HUES6 (cell line): Measurements from ENCODE around the gene PLXNA4.

Experiments used
- H3K27ac ChIP-seq: 2 replicates; pipeline ENCODE4 v1.7.0; 2013; ENCODE audit warnings: low read depth, mild to moderate bottlenecking, low read length, inconsistent platforms
- H3K27me3 ChIP-seq: 2 replicates; pipeline ENCODE4 v1.6.1; 2013; ENCODE audit warnings: low read length; ENCODE audit not compliant: control insufficient read depth, insufficient read depth
- H3K36me3 ChIP-seq: 2 replicates; pipeline ENCODE4 v1.6.1; 2013; ENCODE audit warnings: low read length; ENCODE audit not compliant: control insufficient read depth, insufficient read depth
- H3K4me1 ChIP-seq: 2 replicates; pipeline ENCODE4 v1.6.1; 2013; ENCODE audit warnings: low read length; ENCODE audit not compliant: control insufficient read depth, insufficient read depth
- H3K4me3 ChIP-seq: 2 replicates; pipeline ENCODE4 v1.5.1; 2013; ENCODE audit warnings: low read depth, low read length
- H3K9ac ChIP-seq: one replicate; pipeline ENCODE4 v1.6.1; 2013; ENCODE audit warnings: mild to moderate bottlenecking, low read length
- H3K9me3 ChIP-seq: 2 replicates; pipeline ENCODE4 v1.6.1; 2013; ENCODE audit warnings: low read depth, low read length; ENCODE audit not compliant: control insufficient read depth, insufficient read depth

Gene PLXNA4

DNA sequence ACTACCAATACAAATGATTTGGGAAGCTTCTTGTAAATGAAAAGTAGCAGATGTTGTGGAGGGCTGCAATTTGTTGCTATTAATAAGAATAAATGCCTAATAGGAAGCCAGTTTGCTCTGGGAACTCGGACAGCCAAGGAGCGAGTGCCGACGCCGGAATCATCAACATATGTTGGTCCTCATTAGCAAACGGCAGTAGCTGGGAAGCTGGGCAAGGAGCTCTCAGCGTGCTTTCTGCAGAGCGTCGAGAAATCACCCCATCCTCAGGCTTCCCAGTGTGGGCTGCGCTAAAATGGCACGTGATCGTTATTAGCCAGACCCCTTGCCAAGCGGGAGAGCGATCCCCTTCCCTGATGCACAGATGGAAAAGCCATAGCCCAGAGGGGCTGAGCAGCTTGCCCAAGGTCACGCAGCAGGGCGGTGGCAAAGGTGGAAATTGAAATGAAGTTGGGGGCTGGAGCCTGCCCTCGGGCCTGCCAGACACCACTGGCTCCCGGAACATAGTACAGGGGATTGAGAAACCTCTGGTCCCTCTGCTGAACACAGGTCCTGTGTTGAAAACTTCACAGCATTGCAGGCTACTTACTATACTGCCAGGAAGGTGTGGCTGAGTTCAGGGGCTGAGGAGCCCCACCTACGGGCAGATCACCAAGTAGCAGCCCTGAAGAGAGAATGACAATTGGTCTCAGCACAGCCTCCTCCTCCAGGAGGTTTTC is 326.9 kb downstream of the PLXNA4 start:
- Histone ChIP-seq H3K27ac (no peak overlapping the region), H3K4me1 (peaks cover 19% of the 10 kb centered on the region), H3K4me3 (no peak overlapping the region), H3K36me3 (no peaks in the 10 kb centered on the region), H3K9ac (no peak overlapping the region), H3K27me3 (no peaks in the 10 kb centered on the region), H3K9me3 (peaks cover 10% of the 10 kb centered on the region)

DNA sequence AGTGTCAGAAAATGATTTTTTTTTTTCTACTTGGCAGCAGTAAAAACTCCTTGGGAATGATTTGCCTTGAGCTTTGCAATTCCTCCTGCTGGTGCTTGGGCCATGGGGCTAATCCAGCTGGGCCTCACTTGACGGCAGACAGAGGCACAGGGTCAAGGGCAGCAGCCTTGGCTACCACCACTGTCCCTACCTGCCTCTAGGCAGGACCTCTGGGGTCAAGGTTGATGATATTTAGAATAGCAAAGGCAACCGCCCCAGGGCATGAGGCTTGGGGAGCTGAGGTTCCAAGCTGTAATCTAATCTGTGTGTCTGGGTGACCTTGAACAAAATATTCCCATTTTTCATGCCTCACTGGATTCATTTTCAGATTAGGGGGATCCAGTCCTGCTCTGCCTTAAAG is 327.4 kb downstream of the PLXNA4 start:
- no peak overlapping the region for H3K4me3 ChIP-seq
- no peaks in the 10 kb centered on the region for H3K36me3 ChIP-seq
- peaks cover 19% of the 10 kb centered on the region for H3K4me1 ChIP-seq
- H3K9ac ChIP-seq = no peak overlapping the region
- H3K9me3 ChIP-seq = peaks cover 10% of the 10 kb centered on the region
- no peak overlapping the region for H3K27ac ChIP-seq
- no peaks in the 10 kb centered on the region for H3K27me3 ChIP-seq

DNA sequence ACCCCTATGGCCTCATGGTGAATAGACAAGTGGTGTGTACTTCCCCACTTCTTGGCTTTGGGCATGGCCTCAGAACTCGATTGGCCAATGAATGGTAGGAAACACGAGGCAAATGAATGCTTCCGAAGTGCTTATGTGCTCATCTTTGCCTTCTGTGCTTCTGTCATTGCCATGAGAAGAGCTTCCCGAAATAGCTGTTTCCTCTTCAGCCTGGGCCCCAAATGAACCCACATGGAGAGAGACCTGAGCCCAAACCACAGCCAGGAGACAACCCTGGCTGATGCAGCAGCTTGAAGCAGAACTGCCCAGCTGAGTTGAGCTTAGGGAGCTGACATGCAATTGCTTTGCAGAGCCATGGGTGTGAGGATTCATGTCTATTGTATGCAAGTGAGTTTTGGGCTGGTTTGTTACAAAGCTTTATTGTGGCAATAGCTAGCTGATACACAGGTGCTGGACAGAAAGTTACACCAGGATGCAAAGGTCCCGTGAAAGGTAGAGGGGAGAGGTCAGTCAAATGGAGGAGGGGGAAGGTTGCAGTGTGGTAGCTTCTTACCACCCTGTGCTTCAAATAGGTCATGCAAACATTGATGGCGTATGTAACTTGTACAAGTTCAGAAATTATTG is 328.2 kb downstream of the PLXNA4 start:
- peaks cover 19% of the 10 kb centered on the region for H3K4me1 ChIP-seq
- no peak overlapping the region for H3K27ac ChIP-seq
- peaks cover 10% of the 10 kb centered on the region for H3K9me3 ChIP-seq
- H3K36me3 ChIP-seq = no peaks in the 10 kb centered on the region
- no peak overlapping the region for H3K4me3 ChIP-seq
- H3K27me3 ChIP-seq = no peaks in the 10 kb centered on the region
- no peak overlapping the region for H3K9ac ChIP-seq

DNA sequence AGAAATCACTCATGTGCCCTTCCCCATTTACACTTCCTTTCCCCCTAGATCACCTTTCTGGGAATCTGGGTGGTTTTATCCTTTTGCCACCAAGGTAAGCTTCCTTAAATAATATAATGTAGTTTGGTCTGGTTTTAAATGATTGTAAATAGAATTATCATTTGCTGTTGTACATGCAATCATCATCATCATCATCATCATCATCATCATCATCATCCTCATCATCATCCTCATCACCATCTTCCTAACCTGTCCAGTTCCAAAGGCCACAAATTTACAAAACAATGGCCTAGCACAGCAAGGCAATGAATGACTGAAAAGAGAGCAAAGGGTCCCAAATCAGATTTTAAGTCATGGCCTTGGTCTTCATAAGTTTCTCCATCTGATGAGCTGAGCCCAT is 329.7 kb downstream of the PLXNA4 start:
- H3K27ac ChIP-seq = no peak overlapping the region
- no peaks in the 10 kb centered on the region for H3K27me3 ChIP-seq
- H3K9me3 ChIP-seq = peaks cover 10% of the 10 kb centered on the region
- peaks cover 18% of the 10 kb centered on the region for H3K4me1 ChIP-seq
- no peak overlapping the region for H3K4me3 ChIP-seq
- H3K9ac ChIP-seq = no peak overlapping the region
- H3K36me3 ChIP-seq = no peaks in the 10 kb centered on the region

DNA sequence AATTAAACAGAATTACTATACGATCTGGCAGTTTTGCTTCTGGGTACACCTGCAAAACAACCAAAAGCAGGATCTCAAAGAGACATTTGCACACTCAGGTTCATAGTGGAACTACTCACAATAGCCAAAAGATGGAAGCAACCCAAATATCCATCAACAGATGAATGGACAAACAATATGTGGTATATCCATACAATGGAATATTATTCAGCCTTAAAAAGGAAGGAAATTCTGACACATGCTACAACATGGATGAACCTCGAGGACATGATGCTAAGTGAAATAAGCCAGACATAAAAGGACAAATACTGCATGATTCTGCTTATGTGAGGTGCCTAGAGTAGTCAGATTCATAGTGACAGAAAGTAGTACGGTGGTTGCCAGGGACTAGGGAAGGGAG is 330.7 kb downstream of the PLXNA4 start:
- H3K36me3 ChIP-seq = no peaks in the 10 kb centered on the region
- no peaks in the 10 kb centered on the region for H3K27me3 ChIP-seq
- no peak overlapping the region for H3K27ac ChIP-seq
- no peak overlapping the region for H3K4me3 ChIP-seq
- peaks cover 7% of the 10 kb centered on the region for H3K4me1 ChIP-seq
- H3K9me3 ChIP-seq = peaks cover 10% of the 10 kb centered on the region
- no peak overlapping the region for H3K9ac ChIP-seq

DNA sequence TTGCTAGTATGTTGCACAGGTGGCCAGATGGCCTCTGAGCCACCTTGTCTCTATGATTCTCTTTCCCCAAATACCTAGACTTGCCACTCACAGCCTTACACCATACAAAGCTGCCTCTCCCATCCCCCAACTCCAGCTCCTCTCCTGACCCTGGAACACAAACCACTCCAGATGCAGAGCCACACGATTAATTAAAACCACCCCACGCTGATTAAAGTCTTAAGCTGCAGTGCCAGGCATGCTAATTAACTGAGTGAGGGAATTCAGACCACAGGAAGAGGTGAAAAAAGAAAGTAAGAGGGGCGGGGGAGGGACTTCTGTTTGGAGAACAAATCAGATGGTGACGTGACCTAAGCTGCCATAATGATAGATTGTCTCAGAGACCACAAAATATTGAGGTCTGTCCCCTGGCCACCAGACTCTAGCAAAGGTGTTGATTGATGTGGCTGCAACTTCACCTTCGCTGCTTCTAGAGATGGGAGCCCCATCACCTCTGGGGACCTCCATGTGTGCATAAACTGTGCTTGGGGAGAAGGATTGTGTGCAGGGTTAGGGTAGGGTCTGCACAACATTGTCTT is 331.3 kb downstream of the PLXNA4 start:
- no peak overlapping the region for H3K4me3 ChIP-seq
- H3K9me3 ChIP-seq = peaks cover 10% of the 10 kb centered on the region
- H3K4me1 ChIP-seq = peaks cover 2% of the 10 kb centered on the region
- no peaks in the 10 kb centered on the region for H3K36me3 ChIP-seq
- no peak overlapping the region for H3K27ac ChIP-seq
- no peaks in the 10 kb centered on the region for H3K27me3 ChIP-seq
- no peak overlapping the region for H3K9ac ChIP-seq

DNA sequence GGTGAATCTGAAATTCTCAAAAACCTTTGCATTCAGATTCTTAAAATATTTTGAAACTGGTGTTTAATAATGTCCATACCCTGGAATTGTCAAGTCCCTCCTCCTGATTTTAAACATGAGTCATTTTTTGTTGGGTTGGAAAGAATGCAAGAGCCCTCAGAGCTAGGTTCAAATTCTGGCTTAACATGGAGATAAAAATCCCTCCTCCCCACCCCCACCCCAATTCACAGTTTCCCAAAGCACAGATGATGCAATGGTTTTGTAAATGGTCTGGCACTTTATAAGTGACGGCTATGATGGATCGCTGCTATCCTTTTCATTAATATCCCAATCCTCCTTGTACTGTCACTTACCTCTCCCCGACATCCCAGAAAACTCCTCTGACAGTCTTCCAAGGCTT is 332.8 kb downstream of the PLXNA4 start:
- Histone ChIP-seq H3K9ac (no peak overlapping the region), H3K9me3 (peaks cover 10% of the 10 kb centered on the region), H3K27me3 (no peaks in the 10 kb centered on the region), H3K27ac (no peak overlapping the region), H3K4me3 (no peak overlapping the region), H3K4me1 (no peaks in the 10 kb centered on the region), H3K36me3 (no peaks in the 10 kb centered on the region)

DNA sequence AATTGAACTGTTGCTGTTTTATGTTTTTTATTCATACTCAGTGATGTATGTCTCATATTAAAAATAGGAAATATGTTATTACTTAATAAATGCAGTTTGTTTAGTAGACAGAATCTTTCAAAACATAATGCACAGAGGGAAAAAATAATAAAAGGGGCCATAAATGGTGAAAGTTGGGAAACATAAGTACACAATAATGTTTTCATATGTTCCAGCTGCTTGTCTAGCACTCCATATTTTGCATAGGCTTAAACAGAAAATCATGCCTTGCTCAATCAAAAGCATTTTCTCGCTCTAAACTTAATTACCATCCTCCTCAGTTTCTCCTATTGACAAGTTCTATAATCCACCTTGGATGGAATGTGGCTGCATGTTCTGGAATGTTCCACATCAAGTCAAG is 333.2 kb downstream of the PLXNA4 start:
- no peak overlapping the region for H3K27ac ChIP-seq
- no peaks in the 10 kb centered on the region for H3K36me3 ChIP-seq
- H3K9ac ChIP-seq = no peak overlapping the region
- H3K4me1 ChIP-seq = no peaks in the 10 kb centered on the region
- H3K9me3 ChIP-seq = peaks cover 10% of the 10 kb centered on the region
- no peak overlapping the region for H3K4me3 ChIP-seq
- H3K27me3 ChIP-seq = no peaks in the 10 kb centered on the region

DNA sequence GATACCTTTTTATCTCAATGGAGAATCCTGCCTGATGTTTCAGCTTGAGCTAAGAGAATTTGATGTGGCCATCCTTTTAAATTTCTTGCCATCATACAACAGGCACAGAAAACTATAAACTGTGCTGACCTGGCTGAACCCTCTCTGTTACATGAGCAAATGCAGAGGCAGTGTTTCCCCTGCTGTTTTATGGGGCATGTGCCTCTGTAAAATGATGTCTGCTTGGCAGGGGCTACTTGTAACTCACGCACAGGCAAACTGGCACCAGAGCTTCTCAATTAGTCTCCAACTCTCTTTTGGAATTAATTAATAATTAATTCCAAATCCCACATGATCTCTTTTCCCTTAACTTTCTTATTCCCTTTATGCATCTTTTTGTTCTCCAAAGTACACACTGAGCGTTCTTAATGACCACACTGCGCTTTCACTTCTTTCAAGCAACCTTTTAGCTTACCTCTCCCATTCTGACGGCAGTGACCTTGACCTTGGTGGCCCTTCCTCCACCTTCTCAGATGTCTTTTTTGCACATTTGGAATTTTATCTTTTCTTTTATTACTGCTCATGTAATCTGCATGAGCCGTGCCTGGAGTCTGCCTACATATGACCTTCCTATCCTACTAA is 334.0 kb downstream of the PLXNA4 start:
- Histone ChIP-seq H3K9ac (no peak overlapping the region), H3K4me1 (no peaks in the 10 kb centered on the region), H3K4me3 (no peak overlapping the region), H3K36me3 (no peaks in the 10 kb centered on the region), H3K27me3 (no peaks in the 10 kb centered on the region), H3K9me3 (peaks cover 10% of the 10 kb centered on the region), H3K27ac (no peak overlapping the region)

DNA sequence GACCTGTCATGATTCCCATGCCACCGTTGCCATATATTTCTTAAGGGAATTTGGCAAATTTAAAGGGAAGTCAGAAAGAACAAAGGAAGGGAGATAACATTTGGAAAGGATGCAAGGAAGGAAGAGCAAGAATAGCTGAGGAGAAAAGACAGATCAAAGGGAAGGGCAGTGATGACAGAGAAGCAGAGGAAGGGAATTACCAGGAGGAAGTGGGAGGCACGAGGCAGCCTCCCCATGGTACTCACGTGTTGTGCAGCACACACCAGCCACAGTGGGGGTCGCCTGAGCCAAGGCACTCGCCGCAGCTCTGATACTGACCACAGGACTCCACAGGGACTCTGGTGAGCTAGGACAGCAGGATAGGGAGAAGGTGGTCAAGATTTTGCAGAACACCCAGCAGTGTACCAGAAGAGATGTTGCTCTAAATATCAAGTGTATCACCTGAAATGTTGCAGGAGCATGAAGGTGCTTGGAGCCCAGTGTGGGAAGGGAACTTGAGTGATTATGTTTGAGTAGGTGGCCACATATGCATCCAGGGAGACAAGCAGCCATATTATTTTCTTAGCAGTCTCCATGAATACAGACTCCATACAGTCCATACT is 335.3 kb downstream of the PLXNA4 start:
- no peaks in the 10 kb centered on the region for H3K4me1 ChIP-seq
- H3K9ac ChIP-seq = no peak overlapping the region
- peaks cover 9% of the 10 kb centered on the region for H3K9me3 ChIP-seq
- no peaks in the 10 kb centered on the region for H3K36me3 ChIP-seq
- H3K27ac ChIP-seq = no peak overlapping the region
- no peak overlapping the region for H3K4me3 ChIP-seq
- no peaks in the 10 kb centered on the region for H3K27me3 ChIP-seq

DNA sequence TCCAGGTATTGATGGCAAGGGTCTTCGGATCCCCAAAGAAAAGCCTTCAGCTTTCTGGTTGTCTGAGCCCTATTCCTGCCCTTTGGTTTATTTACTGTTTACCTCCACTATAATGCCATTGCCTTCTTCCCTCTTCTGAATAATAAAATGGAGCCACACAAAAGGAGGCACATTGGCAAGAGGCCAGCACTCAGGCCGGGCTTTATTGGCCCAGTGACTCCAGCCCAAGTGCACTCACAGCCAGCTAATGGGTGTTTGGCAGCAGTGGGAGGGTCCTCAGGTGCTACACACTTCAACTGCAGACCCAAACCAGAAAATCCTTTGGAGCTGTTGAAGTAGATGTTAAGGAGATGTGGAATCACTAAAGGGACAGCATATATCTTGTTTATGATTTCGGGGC is 336.0 kb downstream of the PLXNA4 start:
- no peaks in the 10 kb centered on the region for H3K36me3 ChIP-seq
- peaks cover 3% of the 10 kb centered on the region; the same call in 1 of the 2 replicates for H3K9me3 ChIP-seq
- H3K27me3 ChIP-seq = no peaks in the 10 kb centered on the region
- no peak overlapping the region for H3K9ac ChIP-seq
- H3K4me3 ChIP-seq = no peak overlapping the region
- H3K4me1 ChIP-seq = no peaks in the 10 kb centered on the region
- no peak overlapping the region for H3K27ac ChIP-seq
